ENCODE results near the gene APC2.

APC2 gene, protein sequence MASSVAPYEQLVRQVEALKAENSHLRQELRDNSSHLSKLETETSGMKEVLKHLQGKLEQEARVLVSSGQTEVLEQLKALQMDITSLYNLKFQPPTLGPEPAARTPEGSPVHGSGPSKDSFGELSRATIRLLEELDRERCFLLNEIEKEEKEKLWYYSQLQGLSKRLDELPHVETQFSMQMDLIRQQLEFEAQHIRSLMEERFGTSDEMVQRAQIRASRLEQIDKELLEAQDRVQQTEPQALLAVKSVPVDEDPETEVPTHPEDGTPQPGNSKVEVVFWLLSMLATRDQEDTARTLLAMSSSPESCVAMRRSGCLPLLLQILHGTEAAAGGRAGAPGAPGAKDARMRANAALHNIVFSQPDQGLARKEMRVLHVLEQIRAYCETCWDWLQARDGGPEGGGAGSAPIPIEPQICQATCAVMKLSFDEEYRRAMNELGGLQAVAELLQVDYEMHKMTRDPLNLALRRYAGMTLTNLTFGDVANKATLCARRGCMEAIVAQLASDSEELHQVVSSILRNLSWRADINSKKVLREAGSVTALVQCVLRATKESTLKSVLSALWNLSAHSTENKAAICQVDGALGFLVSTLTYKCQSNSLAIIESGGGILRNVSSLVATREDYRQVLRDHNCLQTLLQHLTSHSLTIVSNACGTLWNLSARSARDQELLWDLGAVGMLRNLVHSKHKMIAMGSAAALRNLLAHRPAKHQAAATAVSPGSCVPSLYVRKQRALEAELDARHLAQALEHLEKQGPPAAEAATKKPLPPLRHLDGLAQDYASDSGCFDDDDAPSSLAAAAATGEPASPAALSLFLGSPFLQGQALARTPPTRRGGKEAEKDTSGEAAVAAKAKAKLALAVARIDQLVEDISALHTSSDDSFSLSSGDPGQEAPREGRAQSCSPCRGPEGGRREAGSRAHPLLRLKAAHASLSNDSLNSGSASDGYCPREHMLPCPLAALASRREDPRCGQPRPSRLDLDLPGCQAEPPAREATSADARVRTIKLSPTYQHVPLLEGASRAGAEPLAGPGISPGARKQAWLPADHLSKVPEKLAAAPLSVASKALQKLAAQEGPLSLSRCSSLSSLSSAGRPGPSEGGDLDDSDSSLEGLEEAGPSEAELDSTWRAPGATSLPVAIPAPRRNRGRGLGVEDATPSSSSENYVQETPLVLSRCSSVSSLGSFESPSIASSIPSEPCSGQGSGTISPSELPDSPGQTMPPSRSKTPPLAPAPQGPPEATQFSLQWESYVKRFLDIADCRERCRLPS (N-terminal part only)

DNA sequence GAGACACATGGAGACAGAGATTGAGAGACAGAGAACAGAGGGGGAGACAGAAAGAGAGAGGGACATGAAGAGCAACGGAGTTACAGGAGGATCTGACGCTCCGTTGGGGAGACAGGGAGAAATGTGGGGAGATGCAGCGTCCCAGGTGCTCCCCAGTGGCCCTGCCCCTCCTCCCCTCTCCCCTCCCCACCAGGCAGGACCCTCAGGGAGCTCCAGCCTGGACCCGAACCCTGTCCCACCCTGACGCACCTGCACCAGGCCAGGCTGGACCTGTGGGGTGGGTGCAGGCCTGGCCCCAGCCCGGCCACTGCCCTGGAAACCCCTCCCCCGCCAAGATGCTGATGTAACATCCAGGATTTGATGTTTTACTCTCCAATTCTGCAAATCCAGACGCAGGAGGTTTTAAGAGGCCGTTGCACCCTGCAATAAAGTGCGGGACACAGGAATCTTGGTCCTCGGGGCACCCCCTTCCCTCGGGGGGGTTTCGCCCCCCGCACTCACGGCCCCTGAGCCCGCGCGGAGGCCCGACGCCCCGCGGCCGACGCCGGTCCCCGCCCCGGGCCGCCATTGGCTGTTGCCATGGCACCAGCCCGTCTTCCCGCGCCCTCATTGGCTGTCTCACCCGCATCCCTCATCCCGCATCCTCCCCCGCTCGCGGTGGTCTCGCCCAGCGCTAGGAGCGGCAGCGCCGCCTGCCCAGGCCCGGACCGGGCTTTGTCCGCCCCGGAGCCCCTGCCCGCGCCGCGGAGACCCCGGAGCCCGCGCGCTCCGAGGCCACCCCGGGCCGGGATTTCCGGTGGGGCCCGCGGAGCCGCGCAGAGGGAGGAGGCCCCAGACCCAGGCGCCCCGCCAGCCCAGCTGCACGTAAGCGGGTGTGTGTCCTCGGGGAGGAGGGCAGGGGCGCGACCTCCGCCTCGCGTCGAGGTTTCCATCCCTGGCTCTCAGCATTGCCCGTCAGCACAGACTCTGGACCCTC, at the start of gene APC2:
Gene APC2, plus strand, starts transcription at position 655 of the 976 bp plus-strand sequence. CDS start 2,881 bp downstream, outside the sequence.
- DNase-seq = no peak

DNA sequence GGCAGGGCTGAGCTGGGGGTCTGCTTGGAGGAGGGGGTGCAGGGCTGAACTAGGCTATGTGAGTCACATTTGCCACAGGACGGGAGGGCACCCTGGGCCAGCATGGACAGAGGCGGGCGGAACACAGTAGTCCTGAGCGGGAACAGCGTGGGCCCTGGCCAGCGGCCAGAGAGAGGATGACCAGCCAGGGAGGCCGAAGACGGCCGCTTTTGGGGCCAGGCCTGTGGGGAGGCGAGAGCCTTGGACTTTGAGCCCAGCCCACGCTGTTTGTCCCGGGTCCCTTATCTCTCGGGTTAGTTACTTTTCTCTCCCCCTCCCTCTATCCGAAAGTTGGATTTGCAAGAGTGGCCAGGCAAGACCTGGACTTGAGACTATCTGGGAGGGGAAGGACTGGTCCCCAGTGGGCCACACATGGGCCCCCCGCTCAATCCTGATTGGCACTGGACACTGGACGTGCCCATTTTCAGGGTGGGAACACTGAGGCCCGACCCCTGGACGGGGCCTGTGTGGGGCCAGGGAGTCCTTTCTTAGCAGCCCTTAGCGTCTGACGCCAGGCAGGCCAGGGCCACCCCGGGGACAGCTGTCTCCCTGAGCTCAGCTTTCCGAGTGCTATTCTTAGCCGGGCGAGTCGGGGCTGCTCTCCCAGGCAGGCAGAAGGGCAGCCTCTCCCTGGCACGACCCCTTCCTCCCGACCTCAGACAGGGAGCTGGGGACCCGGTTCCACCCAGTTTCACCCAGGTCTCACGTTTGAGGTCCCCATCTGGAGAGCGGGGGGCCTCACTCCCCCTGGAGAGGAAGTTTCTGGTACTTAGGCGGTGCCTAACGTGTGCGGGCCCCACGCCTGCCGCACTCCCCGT, 49.4 kb upstream of the APC2 start:
- DNase-seq = peak; percentile 6

DNA sequence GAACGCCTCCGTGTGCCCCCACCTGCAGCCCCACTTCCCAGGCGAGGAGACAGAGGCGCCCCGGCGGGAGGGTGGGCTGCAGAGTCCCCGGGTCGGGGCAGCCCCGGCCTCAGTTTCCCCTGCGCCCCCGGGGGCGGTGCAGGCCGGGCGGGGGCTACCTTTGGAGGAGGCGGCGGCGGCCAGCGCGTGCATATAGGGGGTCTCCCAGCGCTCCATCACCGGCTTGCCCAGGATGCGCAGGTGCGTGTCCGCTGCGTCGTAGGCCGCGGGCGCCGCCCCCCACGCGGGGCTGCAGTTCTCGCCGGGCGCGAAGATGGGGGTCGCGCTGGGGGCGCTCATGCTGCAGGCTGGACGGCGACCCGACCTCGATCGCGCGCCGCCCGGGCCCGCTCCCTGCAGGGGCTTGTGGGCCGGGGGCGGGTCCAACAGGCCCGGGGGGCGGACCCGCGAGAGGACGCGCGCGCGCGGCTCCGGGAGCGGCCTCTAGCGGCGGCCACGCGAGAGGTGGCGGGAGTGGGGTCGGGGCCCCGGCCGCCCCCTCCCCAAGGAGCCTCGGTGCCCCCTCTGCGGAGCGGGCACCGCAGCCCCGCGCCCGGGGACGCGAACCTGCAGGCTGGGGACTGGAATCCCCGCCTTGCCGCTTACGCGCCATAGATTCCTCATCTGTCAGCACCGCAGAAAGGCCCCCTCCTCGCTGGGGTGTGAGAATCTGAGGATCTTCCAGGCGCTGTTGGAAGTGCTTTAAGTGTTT, 48.6 kb upstream of the APC2 start, which contains the start of gene GAMT:
Gene GAMT, minus strand, starts transcription at position 405 of the 751 bp plus-strand sequence. Its CDS starts 66 bp downstream, at position 339.
- no peak for DNase-seq

DNA sequence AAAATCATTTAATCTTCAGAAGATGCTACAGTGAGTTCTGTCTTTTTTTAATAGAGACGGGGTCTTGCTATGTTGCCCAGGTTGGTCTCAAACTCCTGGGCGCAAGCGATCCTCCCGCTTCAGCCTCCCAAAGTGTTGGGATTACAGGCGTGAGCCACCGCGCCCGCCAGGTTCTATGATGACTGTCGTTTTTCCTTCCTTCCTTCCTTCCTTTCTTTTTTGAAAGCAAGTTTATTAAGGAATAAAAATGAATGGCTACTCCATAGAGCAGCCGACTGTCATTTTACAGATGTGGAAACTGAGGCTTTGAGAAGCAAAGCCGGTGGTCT, 48.1 kb upstream of the APC2 start:
- DNase-seq = no peak

DNA sequence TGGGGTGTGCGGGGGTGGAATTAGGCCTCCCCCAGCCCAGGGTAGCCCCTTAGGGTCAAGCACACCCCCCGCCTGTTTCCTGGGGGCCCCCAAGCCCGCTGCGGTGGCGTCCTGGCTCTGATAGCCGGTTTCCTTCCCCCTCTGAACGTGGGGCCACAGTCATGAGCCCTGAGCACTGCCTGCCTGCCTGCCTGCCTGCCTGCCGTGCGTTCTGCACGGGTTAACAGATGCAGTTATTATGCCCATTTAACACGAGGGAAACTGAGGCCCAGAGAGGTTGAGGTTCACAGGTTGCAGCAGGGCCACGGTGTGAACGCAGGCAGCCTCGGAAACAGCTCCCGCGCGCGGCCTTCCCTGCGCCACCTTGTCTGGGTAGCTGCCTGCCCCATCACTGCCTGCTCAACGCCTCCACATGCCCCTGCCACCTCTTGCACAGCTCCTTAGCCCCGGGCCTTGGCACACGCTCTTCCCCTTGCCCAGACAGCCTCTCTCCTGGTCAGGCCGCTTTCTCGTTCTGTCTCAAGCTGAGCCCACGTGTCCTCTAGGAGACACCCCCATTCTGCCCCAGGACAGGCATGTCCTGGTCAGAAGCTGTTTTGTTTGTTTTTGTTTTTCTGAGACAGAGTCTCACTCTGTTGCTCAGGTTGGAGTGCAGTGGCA, 47.4 kb upstream of the APC2 start:
- no peak for DNase-seq

DNA sequence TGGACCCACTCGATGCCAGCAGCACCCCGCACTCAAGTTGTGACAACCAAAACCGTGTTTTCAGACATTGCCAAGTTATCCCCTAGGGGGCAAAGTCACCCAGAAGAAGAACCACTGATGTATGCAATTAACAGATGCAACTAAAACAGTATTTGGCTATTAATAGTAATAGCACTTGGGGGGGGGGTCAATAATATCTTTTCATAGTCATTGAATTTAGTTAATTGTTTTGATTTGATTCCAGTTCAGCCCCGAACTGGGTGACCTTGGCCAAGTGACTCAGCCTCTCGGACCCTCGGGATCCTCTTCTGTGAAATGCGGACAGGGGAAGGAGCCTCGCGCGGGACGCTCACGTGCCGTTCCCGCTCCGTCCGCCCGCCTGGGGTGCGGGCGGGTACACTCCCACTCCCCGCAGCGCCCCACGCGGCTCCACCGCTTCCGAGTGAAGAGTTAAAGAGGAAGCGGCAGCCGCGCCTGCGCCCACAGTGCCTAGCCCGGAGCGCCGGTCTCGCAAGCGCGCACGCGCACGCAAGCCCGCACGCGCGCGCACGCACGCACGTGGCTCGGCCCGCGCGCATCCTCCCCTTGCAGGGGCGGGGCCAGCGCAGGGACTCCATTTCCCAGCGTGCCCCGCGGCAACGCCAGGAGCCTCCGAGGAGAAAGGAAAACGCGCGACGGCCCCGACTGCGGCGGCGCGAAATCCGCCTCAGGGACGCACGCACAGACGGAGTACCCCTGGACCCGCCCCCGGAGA, 43.0 kb upstream of the APC2 start:
- peak; percentile 88 for DNase-seq

DNA sequence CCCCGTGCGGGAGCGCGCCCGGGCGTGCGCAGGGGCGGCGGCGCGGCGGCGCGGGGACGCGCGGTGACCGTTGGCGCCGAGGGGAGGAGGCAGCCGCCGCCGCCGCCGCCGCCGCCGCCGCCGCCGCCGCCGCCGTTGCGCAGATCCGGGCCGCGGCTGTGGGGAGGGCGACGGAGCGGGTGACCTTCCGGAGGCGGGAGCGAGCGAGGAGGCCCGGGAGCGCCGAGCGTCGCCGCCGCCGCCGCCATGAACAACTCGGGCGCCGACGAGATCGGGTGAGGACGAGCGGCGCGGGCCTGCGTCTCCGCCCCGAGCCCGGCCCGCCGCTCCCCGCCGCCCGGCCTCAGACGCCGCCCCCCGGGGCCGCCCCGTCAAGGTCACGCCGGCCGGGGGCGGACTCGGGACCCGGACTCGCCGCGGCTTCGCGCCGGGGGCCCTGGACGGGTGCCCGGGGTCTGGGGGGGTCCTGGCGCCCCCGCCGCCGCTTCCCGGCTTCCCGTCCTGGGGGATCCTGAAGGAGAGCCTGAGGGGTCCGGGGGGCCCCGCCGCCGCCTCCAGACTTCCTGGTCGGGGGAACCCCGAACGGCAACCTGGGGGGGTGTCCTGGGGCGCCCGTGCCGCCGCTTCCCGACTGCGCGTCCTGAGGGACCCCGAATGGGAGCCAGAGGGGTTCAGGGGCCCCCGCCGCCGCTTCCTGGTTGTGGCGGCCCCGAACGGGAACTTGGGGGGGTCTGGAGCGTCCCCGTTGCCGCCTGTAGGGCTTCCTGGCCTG, 42.2 kb upstream of the APC2 start, which contains the start of gene DAZAP1:
Gene DAZAP1, plus strand, starts transcription at position 59 of the 772 bp plus-strand sequence. Its CDS starts 188 bp downstream, at position 247.
- no peak for DNase-seq

DNA sequence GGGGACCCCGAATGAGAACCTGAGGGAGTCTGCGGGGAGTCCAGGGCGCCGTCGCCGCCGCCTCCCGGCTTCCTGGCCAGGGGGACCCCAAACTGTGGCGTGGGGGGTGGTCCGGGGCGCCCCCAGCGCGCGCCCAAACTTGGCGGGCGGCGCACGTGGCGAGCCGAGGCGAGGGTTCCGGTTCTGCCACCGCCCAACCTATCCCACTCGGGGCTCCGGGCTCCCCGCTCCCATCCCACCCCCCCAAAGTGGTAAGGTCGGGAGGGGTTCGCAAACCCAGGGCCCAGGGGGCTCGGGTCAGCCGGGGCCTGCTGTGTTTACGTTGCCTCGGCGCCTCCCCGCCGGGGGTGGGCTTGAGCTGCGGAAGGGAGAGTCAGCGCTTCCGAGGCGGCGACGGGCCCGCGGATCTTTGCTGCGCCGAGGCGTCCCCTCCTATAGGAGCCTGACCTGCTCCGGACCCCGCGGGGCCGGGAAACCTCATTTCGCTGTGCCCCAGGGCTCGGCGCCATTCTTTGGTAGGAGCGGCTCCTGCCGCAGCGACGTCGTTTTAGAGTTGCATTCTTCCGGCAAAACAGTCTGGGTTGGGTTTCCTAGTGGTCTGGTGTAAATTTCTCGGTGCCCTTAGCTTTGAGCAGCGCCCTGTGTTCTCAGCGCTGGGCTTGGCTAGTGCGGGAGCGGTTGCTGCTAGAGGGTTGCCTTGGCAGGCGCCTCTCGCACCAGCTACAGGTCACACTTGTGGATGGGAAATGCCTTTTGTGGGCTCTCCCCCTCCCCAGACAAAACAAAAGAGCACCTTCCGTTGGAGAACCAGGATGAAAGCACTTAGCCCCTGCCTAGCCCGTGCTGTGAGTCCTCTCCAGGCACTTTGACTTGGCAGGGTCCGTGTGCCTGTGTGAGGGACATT, 41.4 kb upstream of the APC2 start:
- no peak for DNase-seq

DNA sequence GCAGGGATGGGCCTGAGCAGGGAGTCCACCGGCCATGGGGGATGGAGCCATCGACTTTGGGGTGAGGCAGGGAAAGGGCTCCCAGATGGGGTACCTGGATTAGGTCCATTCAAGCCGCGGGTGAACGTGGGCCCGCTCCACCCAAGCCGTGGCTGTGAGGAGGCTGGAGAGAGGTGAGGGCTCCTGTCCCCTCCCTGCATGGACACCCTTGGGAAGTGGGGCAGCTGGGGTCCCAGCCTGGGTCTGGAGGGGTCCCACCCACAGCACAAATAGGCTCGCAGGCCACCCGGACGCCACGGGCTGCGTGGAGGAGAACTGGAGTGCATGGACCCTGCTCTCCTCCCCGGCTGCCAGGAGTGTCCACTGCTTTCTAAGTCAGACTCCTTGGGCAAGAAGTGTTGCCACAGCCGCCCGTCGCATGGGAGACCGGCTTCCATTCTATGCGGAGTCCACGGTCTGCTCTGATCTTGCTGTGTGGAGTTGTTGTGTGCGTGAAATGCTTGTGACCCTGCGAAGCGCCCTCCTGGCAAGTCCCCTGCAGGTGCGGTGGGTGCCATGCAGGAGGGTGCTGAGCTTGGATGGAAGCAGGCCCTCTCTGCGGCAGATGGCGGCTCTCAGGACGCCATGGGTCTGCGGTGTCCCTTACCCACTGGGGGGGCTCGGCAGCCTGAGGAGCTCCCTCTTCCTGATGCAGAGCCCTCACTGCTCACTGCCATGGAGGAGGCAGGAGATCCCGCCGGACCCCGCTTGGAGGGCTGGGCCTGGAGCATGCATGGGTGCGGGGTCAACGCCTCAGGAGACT, 40.5 kb upstream of the APC2 start:
- no peak for DNase-seq

DNA sequence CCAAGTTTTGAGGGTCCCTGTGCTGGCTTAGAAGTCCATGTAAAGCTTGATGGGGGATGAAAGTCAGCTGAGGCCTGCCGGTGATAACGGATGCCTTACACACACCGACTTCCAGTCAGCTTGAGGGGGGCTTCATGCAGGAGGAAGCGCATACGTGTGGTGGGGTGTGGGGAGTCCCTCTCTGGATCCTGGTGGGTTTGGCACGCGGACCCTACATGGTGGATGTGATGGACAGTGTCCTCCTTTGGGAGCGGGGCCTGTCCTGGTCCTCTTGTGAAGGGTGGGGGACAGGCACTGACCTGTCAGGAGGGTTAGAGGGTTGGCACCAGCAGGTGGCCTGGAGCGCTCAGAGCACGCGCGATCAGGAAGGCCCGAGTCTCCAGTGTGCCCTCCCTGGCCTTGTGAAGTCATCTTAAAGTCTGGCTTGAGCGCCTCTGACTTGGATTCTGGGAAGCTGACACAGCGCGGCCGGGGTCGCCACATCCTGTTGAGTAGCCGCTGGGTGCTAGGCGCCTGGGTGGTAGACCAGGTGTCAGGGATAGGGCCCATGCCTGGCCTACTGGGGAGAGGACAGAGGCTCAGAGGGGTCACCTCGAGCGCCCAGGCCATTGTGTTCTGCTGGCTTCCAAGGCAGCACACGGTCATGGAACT, 39.7 kb upstream of the APC2 start:
- no peak for DNase-seq

DNA sequence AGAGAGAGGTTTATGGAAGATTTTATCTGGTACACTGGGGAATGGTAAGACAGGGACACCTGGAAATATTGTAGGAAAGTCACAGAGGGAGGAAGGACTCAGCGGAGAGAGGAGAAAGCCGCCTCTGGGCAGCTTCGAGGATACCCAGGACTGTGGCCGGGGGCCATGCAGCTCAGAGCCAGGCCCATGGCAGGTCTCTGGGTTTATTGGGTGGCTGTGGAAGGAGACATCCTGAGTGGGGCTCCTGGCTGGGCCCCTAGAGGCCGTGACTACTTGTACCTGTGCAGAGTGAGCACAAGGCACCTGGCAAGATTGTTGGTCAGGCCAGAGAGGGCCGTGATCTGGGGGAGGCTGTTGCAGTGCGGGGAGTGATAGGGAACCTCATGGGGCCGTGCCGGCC, 39.1 kb upstream of the APC2 start:
- no peak for DNase-seq

DNA sequence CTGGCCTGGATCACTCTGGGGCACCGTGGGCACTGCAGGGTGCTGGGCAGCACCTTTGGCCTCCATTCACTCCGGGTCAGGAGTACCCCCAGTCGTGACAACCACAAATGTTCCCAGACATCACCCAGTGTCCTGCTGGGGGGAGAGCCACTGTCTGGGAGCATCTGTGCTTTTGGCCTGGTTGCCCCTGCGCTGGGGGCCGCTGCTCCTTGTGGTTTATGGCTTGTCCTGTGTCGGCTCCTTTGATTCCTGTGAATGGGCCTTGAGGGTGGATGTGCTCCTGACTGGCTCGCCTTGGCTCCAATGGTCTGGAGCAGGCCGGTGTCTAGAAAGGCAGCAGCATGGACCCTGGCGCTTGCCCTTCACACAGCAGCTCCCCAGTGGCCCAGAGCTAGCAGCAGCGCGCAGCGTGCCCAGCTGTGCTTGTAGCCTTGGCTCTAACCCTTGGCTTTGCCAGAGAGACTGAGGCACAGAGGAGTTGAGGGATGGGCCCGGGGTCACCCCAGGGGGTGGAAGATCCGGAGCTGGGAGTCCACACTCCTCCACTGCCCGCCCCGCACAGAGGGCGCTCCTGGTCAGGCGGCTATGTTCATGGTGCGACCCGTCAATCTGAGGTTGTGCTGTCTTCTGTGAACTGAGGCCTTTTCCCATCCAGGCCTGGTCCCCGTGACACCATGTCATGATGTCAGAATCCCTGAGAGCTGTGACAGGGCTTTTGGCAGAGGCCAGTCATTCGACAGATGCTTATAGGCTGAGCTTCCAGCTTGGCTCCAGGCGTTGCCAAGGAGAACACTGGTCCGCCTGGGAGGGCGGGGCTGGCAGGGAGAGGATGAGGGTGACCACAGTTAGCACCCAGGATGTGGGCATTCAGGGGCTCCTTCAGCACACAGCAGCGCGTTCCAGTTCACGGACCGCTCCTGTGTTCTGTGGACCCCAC, 38.4 kb upstream of the APC2 start:
- DNase-seq = no peak

DNA sequence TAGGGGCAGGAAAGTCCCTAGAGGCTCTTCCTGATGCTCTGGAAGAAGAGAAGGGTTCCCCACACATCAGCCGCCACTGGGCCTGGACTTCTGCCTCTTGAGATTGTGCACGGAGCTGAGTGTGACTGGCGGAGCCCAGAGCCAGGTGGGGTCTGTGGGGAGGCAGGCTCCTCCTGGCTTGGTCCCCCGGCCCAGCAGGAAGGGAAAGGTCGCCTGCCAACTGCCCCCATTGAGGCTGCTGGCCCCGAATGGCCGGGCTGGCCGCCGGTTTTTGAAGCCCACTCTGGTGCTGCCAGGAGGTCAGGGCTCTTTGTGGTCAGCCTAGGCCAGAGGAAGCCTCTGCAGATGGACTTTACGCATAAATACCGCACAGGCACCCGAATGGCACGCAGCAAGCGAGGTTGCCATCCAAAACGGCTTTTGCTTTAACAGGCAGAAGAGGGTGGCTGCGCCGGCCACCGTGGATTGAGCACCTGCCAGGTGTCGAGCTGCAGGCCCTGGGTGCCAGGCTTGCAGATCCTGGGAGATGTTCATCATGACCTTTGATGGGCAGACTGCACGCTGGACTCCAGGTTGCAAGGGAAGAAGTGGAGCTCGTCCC, 37.5 kb upstream of the APC2 start:
- DNase-seq = no peak

All from SHP77 treated with DMSO at 0.1 percent for 48 hours (cell line).